COLO668 (cell line): Measurements from ENCODE around the gene HP.
A peak's percentile ranks its signal among the peaks of the same experiment; 100 is the strongest.

Experiments used
- DNase-seq: peaks from one replicate; lab custom pipeline; 2025; ENCODE audit not compliant: unreplicated experiment; lab: John Stamatoyannopoulos, UW

Gene HP

GRCh38 chr16:72085002-72085401 lies 30.7 kb downstream of the HP start:
- no peak for DNase-seq

DNA sequence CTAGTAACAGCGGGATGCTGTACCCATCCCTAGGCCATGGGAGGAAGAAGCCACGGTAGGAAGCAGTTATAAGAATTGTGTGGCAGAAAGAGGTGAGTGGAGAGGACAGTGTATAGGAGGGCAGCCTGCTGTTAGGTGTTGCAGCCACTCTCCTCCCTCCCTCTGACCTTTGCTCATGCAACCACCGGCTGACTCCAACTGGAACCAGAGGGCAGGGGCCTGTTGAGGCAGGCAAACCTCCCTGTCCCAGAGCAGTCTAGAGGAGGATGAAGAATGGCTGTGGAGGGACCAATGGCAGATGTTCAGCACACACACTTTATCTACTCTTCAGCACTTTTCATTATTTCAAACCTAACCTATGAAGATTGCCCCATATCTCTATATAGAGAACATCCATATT lies 36.9 kb downstream of the HP start:
- no peak for DNase-seq

DNA sequence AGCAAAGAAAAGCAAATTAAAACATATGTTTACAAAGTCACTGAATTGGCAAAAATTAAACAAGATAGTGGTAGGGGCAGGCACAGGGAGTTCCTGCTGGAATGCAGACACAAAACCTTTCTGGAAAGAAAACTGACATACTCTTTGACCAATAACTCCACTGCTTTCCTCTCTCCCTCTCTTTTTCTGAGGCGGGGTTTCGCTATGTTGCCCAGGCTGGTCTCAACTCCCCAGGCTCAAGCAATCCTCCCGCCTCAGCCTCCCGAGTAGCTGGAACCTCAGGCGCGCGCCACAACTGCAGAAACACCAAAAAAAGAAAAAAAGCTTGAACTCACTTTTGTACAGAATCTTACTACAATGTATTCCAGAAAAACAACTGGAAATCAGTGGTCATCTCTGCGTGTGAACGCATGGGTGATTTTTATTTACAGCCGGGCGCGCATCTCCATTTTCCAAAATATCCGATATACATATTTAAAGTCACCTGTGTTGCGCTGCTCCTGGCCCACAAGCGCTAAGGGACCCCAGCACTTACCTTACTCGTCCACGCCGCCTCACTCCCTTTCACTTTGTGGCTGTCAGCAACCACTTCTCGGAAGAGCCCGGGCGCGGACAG lies 38.6 kb downstream of the HP start:
- DNase-seq = peak; percentile 11

GRCh38 chr16:72093448-72094265 lies 39.4 kb downstream of the HP start, which contains the start of the genes DHX38 and TXNL4B:
Gene DHX38, plus strand, starts transcription at chr16:72093847. Its CDS starts 2,311 bp downstream, at chr16:72096158.
Gene TXNL4B, minus strand, starts transcription at chr16:72093620. Its CDS starts 2,871 bp downstream, at chr16:72090749.
- DNase-seq = peak; percentile 94

GRCh38 chr16:72094266-72094610 lies 39.9 kb downstream of the HP start:
- DNase-seq = no peak

GRCh38 chr16:72098936-72099335 lies 44.6 kb downstream of the HP start:
- DNase-seq = no peak

- DNase-seq = peak; percentile 50
Measured at GRCh38 chr16:72099377-72099818, 45.1 kb downstream of the HP start.

DNA sequence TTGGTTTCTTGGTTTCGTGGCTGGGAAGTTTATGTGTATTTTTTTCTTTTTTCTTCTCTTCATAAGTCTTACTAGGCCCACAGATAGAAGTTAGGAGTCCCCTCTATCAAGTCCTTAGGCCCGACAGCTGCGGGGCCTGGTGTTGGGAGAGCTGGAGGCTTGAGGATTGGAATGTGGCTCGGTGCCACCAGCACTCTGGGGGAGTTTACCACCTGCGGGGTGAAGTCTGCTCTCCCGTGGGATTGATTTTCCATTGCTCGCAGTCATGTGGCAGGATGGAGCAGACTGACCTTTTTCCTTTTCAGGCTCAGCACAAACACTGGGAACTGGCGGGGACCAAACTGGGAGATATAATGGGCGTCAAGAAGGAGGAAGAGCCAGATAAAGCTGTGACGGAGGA lies 46.9 kb downstream of the HP start:
- DNase-seq = no peak

GRCh38 chr16:72104905-72105304 lies 50.6 kb downstream of the HP start:
- no peak for DNase-seq

- no peak for DNase-seq
Measured at GRCh38 chr16:72105978-72106377, 51.7 kb downstream of the HP start.

DNA sequence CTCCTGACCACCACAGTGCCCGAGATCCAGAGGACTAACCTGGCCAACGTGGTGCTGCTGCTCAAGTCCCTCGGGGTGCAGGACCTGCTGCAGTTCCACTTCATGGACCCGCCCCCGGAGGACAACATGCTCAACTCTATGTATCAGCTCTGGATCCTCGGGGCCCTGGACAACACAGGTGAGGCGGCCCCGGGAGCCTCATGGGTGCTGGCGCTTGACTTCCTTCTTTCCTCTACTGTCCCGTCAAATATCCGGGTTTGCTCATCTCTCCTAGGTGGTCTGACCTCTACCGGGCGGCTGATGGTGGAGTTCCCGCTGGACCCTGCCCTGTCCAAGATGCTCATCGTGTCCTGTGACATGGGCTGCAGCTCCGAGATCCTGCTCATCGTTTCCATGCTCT lies 53.1 kb downstream of the HP start:
- DNase-seq = no peak

GRCh38 chr16:72108353-72109102 lies 54.2 kb downstream of the HP start:
- DNase-seq = no peak

DNA sequence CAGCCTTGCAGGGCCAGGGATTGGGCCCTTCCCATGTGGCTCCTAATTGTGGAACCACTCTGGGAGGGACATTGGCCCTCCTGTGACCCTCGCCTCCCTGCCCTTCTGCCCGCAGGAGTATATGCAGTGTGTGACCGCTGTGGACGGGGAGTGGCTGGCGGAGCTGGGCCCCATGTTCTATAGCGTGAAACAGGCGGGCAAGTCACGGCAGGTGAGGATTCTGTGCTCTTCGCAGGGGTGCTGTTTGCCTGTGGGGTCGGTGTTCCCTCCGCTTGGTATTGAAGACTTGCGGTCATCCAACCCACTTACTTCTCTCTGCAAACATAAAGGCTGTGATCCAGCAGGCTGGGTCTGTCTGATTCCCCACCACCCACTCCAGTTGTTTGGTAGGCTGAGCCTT lies 55.0 kb downstream of the HP start:
- DNase-seq = no peak

DNA sequence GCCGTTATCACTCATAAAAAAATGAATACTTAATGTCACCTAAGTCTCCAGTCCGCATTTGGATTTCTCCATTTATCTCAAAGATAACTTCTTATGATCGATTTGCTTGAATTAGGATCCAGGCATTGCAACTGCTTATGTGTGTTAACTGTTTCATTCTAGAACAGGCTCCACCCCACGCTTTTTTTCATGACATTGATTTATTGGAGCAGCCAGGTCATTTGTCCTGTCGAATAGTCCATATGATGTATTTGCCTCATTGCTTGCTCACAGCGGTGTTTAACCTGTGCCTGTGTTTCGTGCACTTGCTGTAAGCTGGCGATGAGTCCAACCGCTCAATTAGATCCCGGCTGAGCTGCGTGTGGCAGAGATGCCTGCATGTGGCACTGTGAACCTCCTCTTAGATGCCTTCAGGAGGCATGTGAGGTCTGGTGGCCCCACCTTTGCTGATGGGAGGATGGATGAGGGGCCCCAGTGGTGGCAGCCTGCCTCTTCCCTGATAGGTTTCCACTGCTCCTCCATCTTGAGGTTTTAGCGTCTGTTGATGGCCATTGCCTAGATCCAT lies 55.7 kb downstream of the HP start:
- DNase-seq = no peak
